Mesenchymal stem cell (in vitro differentiated cells and primary cell): ENCODE data around the gene KLHL17.
A peak's percentile ranks its signal among the peaks of the same experiment; 100 is the strongest.

Experiments used
- DNase-seq: peaks from one replicate; pipeline ENCODE4 v3.0.0-alpha.2; 2013
- H2AFZ ChIP-seq: one replicate; pipeline ENCODE4 v1.6.1; 2013; ENCODE audit warnings: low read depth, mild to moderate bottlenecking, control low read depth, inconsistent platforms, low read length, moderate library complexity
- H2AK5ac ChIP-seq: 2 replicates; pipeline ENCODE4 v1.6.1; 2013; ENCODE audit warnings: low read length, moderate library complexity, mild to moderate bottlenecking, inconsistent platforms; ENCODE audit not compliant: severe bottlenecking
- H2BK120ac ChIP-seq: one replicate; pipeline ENCODE4 v1.6.1; 2013; ENCODE audit warnings: low read depth, mild to moderate bottlenecking, inconsistent platforms, low read length, moderate library complexity
- H2BK12ac ChIP-seq, 2 experiments: one replicate each; pipeline ENCODE4 v1.6.1; 2013; ENCODE audit warnings: inconsistent platforms in 2 of 2, low read length in 2 of 2, mild to moderate bottlenecking in 2 of 2, moderate library complexity in 2 of 2, control low read depth in 1 of 2
- H2BK15ac ChIP-seq: one replicate; pipeline ENCODE4 v1.6.1; 2013; ENCODE audit warnings: mild to moderate bottlenecking, low read depth, inconsistent platforms; ENCODE audit not compliant: poor library complexity, severe bottlenecking
- H2BK5ac ChIP-seq: 2 replicates; pipeline ENCODE4 v1.6.1; 2013; ENCODE audit warnings: low read depth, mild to moderate bottlenecking, low read length, control low read depth, inconsistent platforms; ENCODE audit not compliant: poor library complexity, severe bottlenecking
- H3K14ac ChIP-seq, 2 experiments: one replicate each; pipeline ENCODE4 v1.6.1; 2013; ENCODE audit warnings: inconsistent platforms in 2 of 2, low read length in 2 of 2, control low read depth in 1 of 2, mild to moderate bottlenecking in 1 of 2, moderate library complexity in 1 of 2
- H3K18ac ChIP-seq, 2 experiments: one replicate each; pipeline ENCODE4 v1.6.1; 2013; ENCODE audit warnings: inconsistent platforms in 2 of 2, low read length in 2 of 2, control low read depth in 1 of 2, low read depth in 1 of 2, mild to moderate bottlenecking in 1 of 2
- H3K23ac ChIP-seq, 2 experiments: one replicate each; pipeline ENCODE4 v1.6.1; 2013; ENCODE audit warnings: inconsistent platforms in 2 of 2, low read length in 2 of 2, mild to moderate bottlenecking in 2 of 2, moderate library complexity in 2 of 2, control low read depth in 1 of 2
- H3K27ac ChIP-seq: 2 replicates; pipeline ENCODE4 v1.5.1; 2013; ENCODE audit warnings: mild to moderate bottlenecking, moderate library complexity, low read length, control low read depth, inconsistent platforms; ENCODE audit not compliant: poor library complexity, severe bottlenecking
- H3K27me3 ChIP-seq, 2 experiments: 2 replicates each; pipeline versions ENCODE4 v1.6.1 to v1.7.0; 2013; ENCODE audit warnings: low read length in 2 of 2, mild to moderate bottlenecking in 2 of 2, moderate library complexity in 2 of 2, control low read depth in 1 of 2, inconsistent platforms in 1 of 2; ENCODE audit not compliant: control insufficient read depth in 1 of 2, insufficient read depth in 1 of 2
- H3K36me3 ChIP-seq, 2 experiments: 2 replicates each; pipeline versions ENCODE4 v1.6.1 to v1.7.0; 2013; ENCODE audit warnings: low read length in 2 of 2, control low read depth in 1 of 2, inconsistent platforms in 1 of 2, low read depth in 1 of 2, mild to moderate bottlenecking in 1 of 2; ENCODE audit not compliant: insufficient read depth in 2 of 2, control insufficient read depth in 1 of 2
- H3K4ac ChIP-seq, 2 experiments: one replicate each; pipeline ENCODE4 v1.6.1; 2013; ENCODE audit warnings: inconsistent platforms in 2 of 2, low read length in 2 of 2, mild to moderate bottlenecking in 2 of 2, moderate library complexity in 2 of 2, control low read depth in 1 of 2, low read depth in 1 of 2
- H3K4me1 ChIP-seq: 2 replicates; pipeline ENCODE4 v1.6.1; 2013; ENCODE audit warnings: low read depth, low read length, control low read depth; ENCODE audit not compliant: control insufficient read depth, insufficient read depth
- H3K4me2 ChIP-seq: 2 replicates; pipeline ENCODE4 v1.6.1; 2013; ENCODE audit warnings: low read length, mild to moderate bottlenecking, inconsistent platforms; ENCODE audit not compliant: poor library complexity, severe bottlenecking
- H3K4me3 ChIP-seq, 2 experiments: 2 replicates each; pipeline versions ENCODE4 v1.5.1 to v1.7.0; 2013; ENCODE audit warnings: low read length in 2 of 2, mild to moderate bottlenecking in 2 of 2, control low read depth in 1 of 2, low read depth in 1 of 2; ENCODE audit not compliant: insufficient read depth in 1 of 2
- H3K79me1 ChIP-seq: replicated peaks from 2 replicates; pipeline ENCODE4 v1.6.1; 2013; ENCODE audit warnings: mild to moderate bottlenecking, control low read depth, low read length, inconsistent platforms; ENCODE audit not compliant: poor library complexity, severe bottlenecking
- H3K9ac ChIP-seq: 2 replicates; pipeline ENCODE4 v1.7.0; 2013; ENCODE audit warnings: mild to moderate bottlenecking, low read length, moderate library complexity
- H3K9me3 ChIP-seq: 2 replicates; pipeline ENCODE4 v1.7.0; 2013; ENCODE audit warnings: mild to moderate bottlenecking, low read length; ENCODE audit not compliant: control insufficient read depth
- H4K8ac ChIP-seq: one replicate; pipeline ENCODE4 v1.6.1; 2013; ENCODE audit warnings: inconsistent platforms, mild to moderate bottlenecking, low read length, moderate library complexity
- H4K91ac ChIP-seq: one replicate; pipeline ENCODE4 v1.6.1; 2013; ENCODE audit warnings: mild to moderate bottlenecking, low read length, inconsistent platforms
- WGBS: methylation state at CpG from one replicate; pipeline ENCODE4 v1.1.7; 2013; ENCODE audit warnings: mixed read lengths; 5-methylcytosine and 5-hydroxymethylcytosine counted together

Gene KLHL17

GRCh38 chr1:997993-998744 is 37.8 kb downstream of the KLHL17 start:
- Histone ChIP-seq H3K9ac (no peak overlapping the region), H3K79me1 (peaks cover 4% of the 10 kb centered on the region), H4K91ac (peak overlapping the region; percentile 2), H2BK15ac (peak overlapping the region; percentile 74), H3K27ac (no peak overlapping the region), H4K8ac (peak overlapping the region; percentile 29), H2BK120ac (no peak overlapping the region), H3K18ac (peak overlapping the region; percentile 14 to 72), H3K4me3 (no peak overlapping the region), H3K4me2 (peak overlapping the region; percentile 45), H3K4ac (peak overlapping the region in 1 of 2 experiments; percentile 12), H3K14ac (peak overlapping the region in 1 of 2 experiments; percentile 77), H3K36me3 (peaks cover 0 to 7% of the 10 kb centered on the region in 2 experiments), H2AK5ac (no peak overlapping the region), H3K27me3 (peaks cover 16 to 71% of the 10 kb centered on the region in 2 experiments), H3K4me1 (peaks cover 40% of the 10 kb centered on the region), H3K23ac (peak overlapping the region in 1 of 2 experiments; percentile 96), H2BK12ac (peak overlapping the region in 1 of 2 experiments; percentile 71), H2BK5ac (no peak overlapping the region), H3K9me3 (no peaks in the 10 kb centered on the region), H2AFZ (no peak overlapping the region)
- DNase-seq: no peak
- WGBS: 21% methylated on average over 52 of the region's 75 CpGs

- DNase-seq: no peak
- no peak overlapping the region for H3K4ac ChIP-seq
- H3K23ac ChIP-seq: no peak overlapping the region
- no peak overlapping the region for H4K8ac ChIP-seq
- no peak overlapping the region for H4K91ac ChIP-seq
- peak overlapping the region in 1 of 2 experiments; percentile 49 for H3K4me3 ChIP-seq
- peak overlapping the region; percentile 99 for H3K4me2 ChIP-seq
- H3K27ac ChIP-seq: no peak overlapping the region
- no peak overlapping the region for H2BK120ac ChIP-seq
- H2AK5ac ChIP-seq: no peak overlapping the region
- no peak overlapping the region for H2BK5ac ChIP-seq
- 0% methylated on average over 8 of the region's 27 CpGs for WGBS
- no peak overlapping the region for H2BK12ac ChIP-seq
- no peaks in the 10 kb centered on the region for H3K9me3 ChIP-seq
- no peak overlapping the region for H3K9ac ChIP-seq
- H3K18ac ChIP-seq: peak overlapping the region; percentile 21 to 44
- H3K4me1 ChIP-seq: peaks cover 40% of the 10 kb centered on the region
- H2AFZ ChIP-seq: no peak overlapping the region
- H3K27me3 ChIP-seq: peaks cover 16 to 76% of the 10 kb centered on the region in 2 experiments
- H2BK15ac ChIP-seq: peak overlapping the region; percentile 52
- no peak overlapping the region for H3K14ac ChIP-seq
- peaks cover 4% of the 10 kb centered on the region for H3K79me1 ChIP-seq
- H3K36me3 ChIP-seq: peaks cover 0 to 11% of the 10 kb centered on the region in 2 experiments
Observed at GRCh38 chr1:998745-998994, 38.3 kb downstream of the KLHL17 start.

- peak; percentile 49 for DNase-seq
- H2BK15ac ChIP-seq: peak overlapping the region; percentile 52
- H3K4ac ChIP-seq: peak overlapping the region in 1 of 2 experiments; percentile 85
- H2BK12ac ChIP-seq: peak overlapping the region in 1 of 2 experiments; percentile 10
- peak overlapping the region; percentile 59 for H2BK120ac ChIP-seq
- peak overlapping the region; percentile 3 for H4K8ac ChIP-seq
- H3K4me3 ChIP-seq: peak overlapping the region in 1 of 2 experiments; percentile 49
- peaks cover 4% of the 10 kb centered on the region for H3K79me1 ChIP-seq
- no peak overlapping the region for H2BK5ac ChIP-seq
- under 1% methylated on average over 64 of the region's 86 CpGs for WGBS
- H3K27ac ChIP-seq: no peak overlapping the region
- peak overlapping the region; percentile 56 for H2AFZ ChIP-seq
- H3K27me3 ChIP-seq: peaks cover 16 to 81% of the 10 kb centered on the region in 2 experiments
- peaks cover 42% of the 10 kb centered on the region for H3K4me1 ChIP-seq
- H3K18ac ChIP-seq: peak overlapping the region; percentile 52 to 81
- no peaks in the 10 kb centered on the region for H3K9me3 ChIP-seq
- peak overlapping the region in 1 of 2 experiments; percentile 83 for H3K14ac ChIP-seq
- no peak overlapping the region for H2AK5ac ChIP-seq
- peak overlapping the region; percentile 99 for H3K4me2 ChIP-seq
- H3K36me3 ChIP-seq: peaks cover 0 to 11% of the 10 kb centered on the region in 2 experiments
- H4K91ac ChIP-seq: peak overlapping the region; percentile 67
- H3K23ac ChIP-seq: peak overlapping the region in 1 of 2 experiments; percentile 100
- H3K9ac ChIP-seq: no peak overlapping the region
Observed at GRCh38 chr1:998995-999724, 38.8 kb downstream of the KLHL17 start.
